GM10248 (cell line): Measurements from ENCODE around the gene GTPBP2.
A peak's percentile ranks its signal among the peaks of the same experiment; 100 is the strongest.

Source experiments
- CTCF ChIA-PET: fragments of 300-600 bp; sonication (Branson Sonifier 250); formaldehyde crosslinking; extraction: SDS; loops from one replicate; lab custom pipeline; 2021; ENCODE audit warnings: antibody characterized with exemption; lab: Yijun Ruan, JAX
- POLR2A ChIA-PET: fragments of 350-650 bp; sonication (Branson Sonifier 250); formaldehyde crosslinking; extraction: SDS; loops from one replicate; lab custom pipeline; 2020; ENCODE audit warnings: antibody characterized with exemption; lab: Yijun Ruan, JAX
- DNase-seq: peaks from one replicate; pipeline ENCODE4 v3.0.0; 2012; ENCODE audit errors: extremely low spot score
- CTCF ChIP-seq: IDR thresholded peaks from 2 replicates; pipeline ENCODE4 v1.5.1; 2012; ENCODE audit warnings: mild to moderate bottlenecking, low read depth; ENCODE audit errors: extremely low read depth, missing control alignments, control extremely low read depth

The GTPBP2 gene

GRCh38 chr6:43629104-43629504 is at the start of gene GTPBP2:
TSS of gene GTPBP2 (minus strand) at chr6:43629264. CDS start at chr6:43629162, 102 bp downstream.
- CTCF ChIA-PET, result interaction anchor here (0.7 to 2.9 kb wide), 10 partner anchors 12 to 502 kb away, joined by 3 to 18 read pairs (median 4); partner anchors contain the start of gene RSPH9
- TF ChIP-seq CTCF, result no peak
- peak; percentile 98 for DNase-seq
- POLR2A ChIA-PET, result interaction anchor here (0.5 to 1.2 kb wide), 6 partner anchors 18 to 617 kb away, joined by 3 to 6 read pairs (median 3); partner anchors contain the start of gene HSP90AB1

DNA sequence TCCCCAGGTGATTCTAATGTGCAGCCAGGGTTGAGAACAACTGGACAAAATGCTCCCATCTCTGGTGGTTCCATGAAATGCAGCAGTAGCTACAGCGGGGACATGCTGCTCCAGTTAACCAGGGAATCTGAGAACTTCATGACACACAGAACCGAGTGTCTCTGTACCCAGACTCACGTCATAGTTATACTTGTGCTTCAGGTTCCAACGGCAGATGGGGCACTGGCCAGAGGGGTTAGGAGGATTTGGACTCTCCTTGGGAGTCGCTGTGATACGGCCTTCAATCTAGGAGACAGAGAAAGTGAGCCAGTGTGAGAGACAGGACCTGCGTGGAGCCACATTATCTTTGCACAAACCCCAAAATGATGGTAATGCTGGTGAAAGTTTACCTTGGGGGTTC is 49.3 kb upstream of the GTPBP2 start:
- POLR2A ChIA-PET, result interaction anchor here (0.5 kb wide), 1 partner anchor 663 kb away, joined by 3 read pairs; no protein-coding TSS in a partner anchor

GRCh38 chr6:43677759-43678158 is 48.7 kb upstream of the GTPBP2 start:
- DNase-seq, result no peak
- POLR2A ChIA-PET, result interaction anchor here (0.5 kb wide), 1 partner anchor 662 kb away, joined by 3 read pairs; no protein-coding TSS in a partner anchor
- TF ChIP-seq CTCF, result no peak
- CTCF ChIA-PET, result interaction anchor here (1.3 to 5.0 kb wide), 5 partner anchors 10 to 401 kb away, joined by 3 to 56 read pairs (median 4); no protein-coding TSS in a partner anchor

More for the DNA sequence above, 49.3 kb upstream of the GTPBP2 start:
- no peak for TF ChIP-seq CTCF
- DNase-seq, result no peak
- CTCF ChIA-PET, result interaction anchor here (1.0 to 5.0 kb wide), 6 partner anchors 10 to 401 kb away, joined by 3 to 56 read pairs (median 4); no protein-coding TSS in a partner anchor

DNA sequence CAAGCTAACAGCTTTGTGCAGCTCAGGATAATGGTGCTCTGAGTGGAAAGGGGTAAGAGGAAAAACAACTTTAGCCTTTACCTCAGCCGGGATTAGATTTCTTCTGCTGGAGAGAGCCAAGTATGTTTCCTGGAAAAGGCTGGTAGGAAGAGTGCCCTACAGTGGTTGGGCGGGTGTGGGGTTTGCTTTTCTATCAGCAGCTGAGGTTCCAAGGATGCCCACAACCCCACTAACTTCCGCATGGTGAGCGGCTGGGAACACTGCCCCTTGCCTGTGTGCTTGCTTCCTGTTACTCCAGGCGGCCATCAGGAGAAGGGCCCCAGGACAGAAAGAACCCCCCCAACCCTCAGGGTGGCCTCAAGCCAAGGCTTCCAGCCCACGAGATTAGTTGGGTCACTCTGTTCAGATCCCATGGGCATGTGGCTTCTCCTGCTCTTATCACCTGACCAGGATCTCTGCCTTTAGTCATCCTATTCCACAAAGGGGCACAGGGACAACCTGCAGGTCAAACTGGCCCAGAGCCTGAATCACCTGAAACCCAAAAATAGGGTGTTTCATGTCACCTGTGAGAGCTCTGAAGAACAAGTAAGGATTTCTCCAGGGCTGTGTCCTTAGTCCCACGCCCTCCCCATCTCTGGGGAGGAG is 48.0 kb upstream of the GTPBP2 start:
- ChIA-PET POLR2A (no interaction called here), CTCF (interaction anchor here (0.8 to 5.0 kb wide), 5 partner anchors 9 to 402 kb away, joined by 3 to 56 read pairs (median 4); no protein-coding TSS in a partner anchor)
- TF ChIP-seq CTCF, result no peak
- no peak for DNase-seq

DNA sequence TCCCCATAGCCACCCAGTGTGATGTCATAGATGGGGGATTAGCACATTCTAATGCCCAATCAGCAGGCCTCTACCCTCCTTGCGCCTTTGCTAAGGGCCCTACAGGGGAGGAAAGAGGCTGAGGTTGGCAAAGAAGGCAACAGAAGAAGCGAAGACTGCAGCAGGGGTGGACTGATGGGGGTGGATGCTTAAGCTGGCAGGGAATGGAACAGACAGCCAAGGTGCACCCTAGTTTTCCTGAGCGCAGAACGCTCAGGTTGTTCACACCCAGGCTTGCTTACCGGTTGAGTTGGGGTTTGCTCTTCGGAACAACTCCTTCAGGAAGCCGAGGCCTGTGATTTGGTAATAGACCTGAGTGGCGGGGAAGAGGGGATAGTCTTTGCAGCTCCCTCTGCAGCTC is 45.9 kb upstream of the GTPBP2 start:
- no peak for TF ChIP-seq CTCF

GRCh38 chr6:43674291-43674690 is 45.2 kb upstream of the GTPBP2 start:
- POLR2A ChIA-PET, result interaction anchor here (0.6 kb wide), 1 partner anchor 113 kb away, joined by 6 read pairs; no protein-coding TSS in a partner anchor

More for the DNA sequence above, 45.9 kb upstream of the GTPBP2 start:
- ChIA-PET POLR2A (no interaction called here), CTCF (interaction anchor here (1.2 to 12.5 kb wide), 4 partner anchors 8 to 400 kb away, joined by 4 to 152 read pairs (median 6); partner anchors contain the start of gene MRPS18A)
- no peak for DNase-seq

More at GRCh38 chr6:43674291-43674690, 45.2 kb upstream of the GTPBP2 start:
- DNase-seq, result no peak
- CTCF ChIA-PET, result interaction anchor here (1.6 to 12.5 kb wide), 4 partner anchors 9 to 401 kb away, joined by 4 to 152 read pairs (median 46); partner anchors contain the start of genes MRPS18A and VEGFA
- TF ChIP-seq CTCF, result no peak
